GM23248 (cell line): ENCODE measurements around the gene SLC5A5.

Experiments used
- EZH2 ChIP-seq: fragments of 200-600 bp; sonication (generic); IDR thresholded peaks from 2 replicates; pipeline ENCODE4 v1.6.1; 2018; ENCODE audit warnings: antibody characterized with exemption, mild to moderate bottlenecking; ENCODE audit not compliant: insufficient read depth, poor library complexity, severe bottlenecking
- EZH2phosphoT487 ChIP-seq: fragments of 200-600 bp; sonication (generic); IDR thresholded peaks from 2 replicates; pipeline ENCODE4 v1.6.1; 2018; ENCODE audit warnings: antibody characterized with exemption, moderate library complexity, mild to moderate bottlenecking, low read depth; ENCODE audit not compliant: insufficient read depth

DNA sequence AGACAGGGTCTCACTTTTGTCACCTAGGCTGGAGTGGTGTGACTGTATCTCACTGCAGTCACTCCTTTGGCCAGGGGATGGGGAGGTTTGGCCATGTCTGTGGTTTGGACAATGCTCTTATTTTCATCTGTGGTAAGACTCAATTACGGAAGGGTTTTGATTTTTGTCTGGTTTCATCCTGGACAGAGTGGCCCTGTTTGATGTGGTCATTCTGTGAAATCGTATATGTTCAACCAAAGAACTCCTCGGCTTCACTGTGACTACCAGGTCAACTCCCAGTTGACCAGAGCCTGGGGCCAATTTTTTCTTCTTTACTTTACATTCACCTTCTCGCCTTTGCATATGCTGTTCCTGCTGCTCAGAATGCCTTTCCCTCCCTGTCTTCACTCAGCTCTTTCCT lies 54.3 kb downstream of the SLC5A5 start:
- TF ChIP-seq EZH2, result no peak
- TF ChIP-seq EZH2phosphoT487, result no peak
